GM12878 (cell line): ENCODE measurements around the gene RPS6KA2. TPM values are rescaled to one million over a fixed set of nuclear protein-coding genes. Genes with fewer than 3 reads are reported as not detected.
A peak's percentile ranks its signal among the peaks of the same experiment; 100 is the strongest.

Experiments used
- ATAC-seq: fragments of 200-7000 bp; cut with Tn5 transposase; 3 replicates; pipeline ENCODE4 v1.9.1; 2020; ENCODE audit warnings: mild to moderate bottlenecking, moderate library complexity
- BruUV-seq: library from RNA; stranded (reverse); fragments of 400-500 nt; replicated peaks from 2 replicates; lab custom pipeline; 2021; lab: Mats Ljungman, UMichigan
- CTCF ChIA-PET: fragments of 300-600 bp; sonication (Branson Sonifier 250); formaldehyde crosslinking; extraction: SDS; loops from one replicate; lab custom pipeline; 2021; ENCODE audit warnings: inconsistent platforms; lab: Yijun Ruan, JAX
- POLR2A ChIA-PET: fragments of 350-600 bp; formaldehyde crosslinking; extraction: SDS; loops from one replicate; lab custom pipeline; 2021; ENCODE audit warnings: inconsistent platforms; lab: Charles Lee
- RAD21 ChIA-PET: fragments of 300-600 bp; sonication (Branson Sonifier 250); formaldehyde crosslinking; loops from one replicate; lab custom pipeline; 2023; ENCODE audit warnings: antibody characterized with exemption; ENCODE audit not compliant: unreplicated experiment; lab: Charles Lee
- SMC1A ChIA-PET: fragments of 300-600 bp; sonication (Branson Sonifier 250); formaldehyde crosslinking; loops from one replicate; lab custom pipeline; 2023; ENCODE audit not compliant: unreplicated experiment, uncharacterized antibody; lab: Charles Lee
- DNase-seq: peaks from one replicate; pipeline ENCODE4 v3.0.0-alpha.2; 2011; ENCODE audit warnings: low read depth, low spot score
- FAIRE-seq: peaks from 3 replicates; lab custom pipeline; 2011; peaks lifted over from hg19 to GRCh38; lab: Jason Lieb, UNC
- H2AFZ ChIP-seq: 2 replicates; pipeline ENCODE4 v1.6.0; 2011; ENCODE audit warnings: low read depth, low read length, control low read depth; ENCODE audit not compliant: control insufficient read depth
- H3K27ac ChIP-seq: 2 replicates; pipeline ENCODE4 v1.5.1; 2011; ENCODE audit warnings: control low read depth; ENCODE audit not compliant: control insufficient read depth, insufficient read depth
- H3K27me3 ChIP-seq, 2 experiments: replicated peaks in 1 of 2; 2 replicates each; pipeline versions ENCODE4 v1.6.0 to v1.6.1; 2011; ENCODE audit warnings: low read length in 1 of 2; ENCODE audit not compliant: control insufficient read depth in 2 of 2, insufficient read depth in 2 of 2
- H3K36me3 ChIP-seq, 2 experiments: 2 replicates each; pipeline ENCODE4 v1.5.1; 2011; ENCODE audit warnings: low read length in 1 of 2; ENCODE audit not compliant: control insufficient read depth in 2 of 2, insufficient read depth in 2 of 2
- H3K4me1 ChIP-seq: 2 replicates; pipeline ENCODE4 v1.6.1; 2011; ENCODE audit warnings: mild to moderate bottlenecking, low read length, moderate library complexity, mixed read lengths; ENCODE audit not compliant: control insufficient read depth, insufficient read depth
- H3K4me2 ChIP-seq: 2 replicates; pipeline ENCODE4 v1.6.0; 2011; ENCODE audit warnings: control low read depth; ENCODE audit not compliant: control insufficient read depth, insufficient read depth
- H3K4me3 ChIP-seq: fragments of 200-600 bp; sonication (generic); 2 replicates; pipeline ENCODE4 v1.5.1; 2016
- H3K79me2 ChIP-seq: 2 replicates; pipeline ENCODE4 v1.6.0; 2011; ENCODE audit warnings: low read length; ENCODE audit not compliant: control insufficient read depth, insufficient read depth
- H3K9ac ChIP-seq: 2 replicates; pipeline ENCODE4 v1.8.0; 2011; ENCODE audit warnings: low read length, control low read depth, mixed read lengths; ENCODE audit not compliant: control insufficient read depth, insufficient read depth
- H3K9me3 ChIP-seq: replicated peaks from 3 replicates; pipeline ENCODE4 v1.5.1; 2011; ENCODE audit warnings: mild to moderate bottlenecking, low read length; ENCODE audit not compliant: control insufficient read depth, insufficient read depth
- H4K20me1 ChIP-seq: 2 replicates; pipeline ENCODE4 v1.6.0; 2011; ENCODE audit not compliant: control insufficient read depth, insufficient read depth
- EGR1 ChIP-seq, 2 experiments: IDR thresholded peaks; 1 replicate in 1 of 2; 2 replicates in 1 of 2; pipeline ENCODE4 v1.6.1; 2011 to 2012; ENCODE audit warnings: low read depth in 2 of 2, low read length in 2 of 2, borderline replicate concordance in 1 of 2, mild to moderate bottlenecking in 1 of 2, moderate library complexity in 1 of 2
- GABPA ChIP-seq: IDR thresholded peaks from 2 replicates; pipeline ENCODE4 v1.6.1; 2014; ENCODE audit warnings: antibody characterized with exemption, low read depth, mild to moderate bottlenecking, inconsistent platforms
- JUND ChIP-seq: IDR thresholded peaks from 2 replicates; pipeline ENCODE4 v1.6.1; 2012; ENCODE audit warnings: low read depth, mild to moderate bottlenecking, low read length, improper control_type of control experiment, moderate library complexity
- MAX ChIP-seq: IDR thresholded peaks from 2 replicates; pipeline ENCODE4 v1.6.1; 2012; ENCODE audit warnings: low read depth, low read length, improper control_type of control experiment
- NFXL1 ChIP-seq: fragments of 450-650 bp; IDR thresholded peaks from 2 replicates; pipeline ENCODE4 v1.6.1; 2017; ENCODE audit warnings: antibody characterized with exemption, mild to moderate bottlenecking, borderline replicate concordance
- PKNOX1 ChIP-seq: fragments of 450-650 bp; IDR thresholded peaks from 2 replicates; pipeline ENCODE4 v1.6.1; 2016; ENCODE audit warnings: mild to moderate bottlenecking
- SKIL ChIP-seq: fragments of 450-650 bp; IDR thresholded peaks from 2 replicates; pipeline ENCODE4 v1.6.1; 2017; ENCODE audit warnings: mild to moderate bottlenecking, low read depth, inconsistent platforms; ENCODE audit not compliant: poor library complexity, severe bottlenecking
- SUZ12 ChIP-seq: fragments of 200-600 bp; sonication (generic); IDR thresholded peaks from one replicate; pipeline ENCODE4 v1.6.1; 2018; ENCODE audit warnings: antibody characterized with exemption, mild to moderate bottlenecking; ENCODE audit not compliant: unreplicated experiment
- TBL1XR1 ChIP-seq: IDR thresholded peaks from 2 replicates; pipeline ENCODE4 v1.6.1; 2012; ENCODE audit warnings: low read depth, low read length, improper control_type of control experiment
- TCF12 ChIP-seq: IDR thresholded peaks from 2 replicates; pipeline ENCODE4 v1.6.1; 2011; ENCODE audit warnings: low read depth, mild to moderate bottlenecking, low read length
- USF1 ChIP-seq: IDR thresholded peaks from 2 replicates; pipeline ENCODE4 v1.6.1; 2011; ENCODE audit warnings: borderline replicate concordance, low read depth, mild to moderate bottlenecking, moderate library complexity, mixed read lengths, low read length; ENCODE audit not compliant: insufficient read depth; ENCODE audit errors: extremely low read length
- ZBTB40 ChIP-seq: fragments of 450-650 bp; IDR thresholded peaks from 2 replicates; pipeline ENCODE4 v1.6.1; 2016; ENCODE audit warnings: mild to moderate bottlenecking, moderate library complexity, borderline replicate concordance
- ZNF274 ChIP-seq: IDR thresholded peaks from one replicate; pipeline ENCODE4 v1.8.0; 2011; ENCODE audit not compliant: insufficient read length, insufficient read depth
- WGBS: methylation state at CpG from one replicate; pipeline ENCODE4 v1.1.6; 2016; ENCODE audit warnings: low lambda C conversion rate; ENCODE audit not compliant: insufficient replicate concordance, insufficient coverage; ENCODE audit errors: missing lambda C conversion rate; 5-methylcytosine and 5-hydroxymethylcytosine counted together
- in situ Hi-C: fragments of 300-500 bp; cut with MboI; formaldehyde crosslinking; loops from 9 replicates; pipeline ENCODE4 v1.14.3; 2018; ENCODE audit warnings: mixed read lengths
- intact Hi-C: fragments of 100-400 bp; cut with micrococcal nuclease; formaldehyde crosslinking; loops from one replicate; pipeline ENCODE4 v1.14.2; 2022; ENCODE audit not compliant: unreplicated experiment
- polyA plus RNA-seq, 11 experiments: library from polyadenylated mRNA; depleted of rRNA in 4 of 11; unstranded in 6 of 11; stranded (reverse) in 5 of 11; fragments of >200 nt; fragmentation: Nextera tagmentation in 4 of 11; fragmentation: Illumina TruSeq in 1 of 11; extraction: Ambion mirVana in 4 of 11; extraction: Trizol in 1 of 11; gene quantifications; 1 replicate in 1 of 11; 2 replicates in 10 of 11; pipeline versions ENCODE4 v1.2.1 to v1.2.3, GENCODE V29; 2011 to 2016; ENCODE audit warnings: inconsistent platforms in 2 of 11, missing spikeins in 2 of 11, low read depth in 1 of 11
- total RNA-seq, 4 experiments: library from RNA; depleted of rRNA in 3 of 4; stranded (reverse); fragments of >200 nt in 3 of 4; fragmentation: Illumina TruSeq in 1 of 4; extraction: Trizol in 1 of 4; gene quantifications; 2 replicates each; pipeline versions ENCODE4 v1.2.1 to v1.2.3, GENCODE V29; 2013 to 2021

The RPS6KA2 gene
- total and polyA plus RNA-seq, 10 of the 15 experiments (the other 5 are each of a cell fraction or from before 2014, with no cell fraction given) = 0.02 to 1.0 (median 0.22) TPM; not detected in 1

- ChIA-PET POLR2A (no interaction called here), SMC1A (interaction anchor here (0.7 to 1.4 kb wide), 8 partner anchors 12 to 555 kb away, joined by 3 to 5 read pairs (median 3); no protein-coding TSS in a partner anchor), RAD21 (interaction anchor here (0.6 to 1.8 kb wide), 2 partner anchors 20 to 39 kb away, joined by 3 to 8 read pairs; partner anchors contain the start of gene RPS6KA2), CTCF (interaction anchor here (1.0 to 1.5 kb wide), 2 partner anchors 14 to 100 kb away, joined by 3 to 10 read pairs; no protein-coding TSS in a partner anchor)
- Histone ChIP-seq H3K9me3 (no peaks in the 10 kb centered on the region), H2AFZ (peak overlapping the region; percentile 29; the same call in 1 of the 2 replicates), H3K36me3 (no peaks in the 10 kb centered on the region), H3K4me1 (peaks cover 32% of the 10 kb centered on the region), H3K4me2 (peak overlapping the region; percentile 84), H3K27me3 (no peaks in the 10 kb centered on the region), H3K27ac (peak overlapping the region; percentile 73), H3K9ac (peak overlapping the region; percentile 39; the same call in 1 of the 2 replicates), H4K20me1 (no peaks in the 10 kb centered on the region), H3K79me2 (no peaks in the 10 kb centered on the region), H3K4me3 (peak overlapping the region; percentile 57)
- no peak for FAIRE-seq
- BruUV-seq = no TSS peak
- in situ Hi-C loops = no loop called here
- peak; percentile 48 for DNase-seq
- ATAC-seq = peak; percentile 55
- 0% methylated on average over 11 of the region's 11 CpGs for WGBS
- intact Hi-C loops = loop anchor here (2.0 kb wide), 1 partner anchor 38 kb away; the partner anchor contains the start of gene RPS6KA2
- peak in 1 of 2 experiments; percentile 79; a peak in 2 of 3 replicates for TF ChIP-seq EGR1 (IDR thresholded peaks at IDR 0.05; ENCODE audit: borderline replicate concordance in 1 of 2, low read depth in 2 of 2, low read length in 2 of 2)
- TF ChIP-seq TBL1XR1 = 0 out of 2 replicates have a peak, but pooled peaks have one; percentile 27
- TF ChIP-seq MAX = peak; percentile 29; the same call in 1 of the 2 replicates
- TF ChIP-seq USF1 = no peak
- no peak for TF ChIP-seq TCF12
- TF ChIP-seq ZBTB40 = no peak
- TF ChIP-seq JUND = no peak
- TF ChIP-seq SUZ12 = no peak
- TF ChIP-seq PKNOX1 = peak; percentile 91
- no peak for TF ChIP-seq ZNF274
- 0 out of 2 replicates have a peak, but pooled peaks have one; percentile 17 for TF ChIP-seq GABPA
- no peak for TF ChIP-seq NFXL1
- peak; percentile 27 for TF ChIP-seq SKIL
Measured at GRCh38 chr6:166588691-166589336, 38.2 kb downstream of the RPS6KA2 start.
